Measurements from ENCODE around the gene WHRN.

The WHRN gene

DNA sequence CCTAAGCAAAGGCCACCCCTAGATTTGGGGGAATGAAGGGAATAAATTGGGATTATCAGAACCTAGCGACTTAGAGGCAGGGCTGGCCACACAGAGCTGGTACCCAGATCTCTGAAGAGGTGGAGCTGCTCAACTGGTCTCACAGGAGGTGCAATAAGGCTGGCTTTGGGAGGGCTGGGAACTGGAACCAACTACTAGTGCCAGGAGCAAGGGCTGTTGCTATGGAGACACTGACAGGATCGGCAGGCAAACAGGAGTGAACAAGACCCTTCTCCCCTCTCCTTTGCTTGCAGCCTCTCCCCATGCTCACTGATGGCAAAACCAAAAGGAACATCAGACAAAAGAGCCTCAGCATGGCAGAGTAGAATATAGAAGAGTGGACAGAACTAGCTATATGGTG is 17.0 kb upstream of the WHRN start:
- Histone ChIP-seq H3K9me2 (replicated peaks; ENCODE audit: insufficient read depth, low read length) (no peaks in the 10 kb centered on the region), H3K4me2 (ENCODE audit: low read depth, low read length, poor library complexity, severe bottlenecking) (no peak overlapping the region), H3K27me3 (ENCODE audit: low read length) (no peaks in the 10 kb centered on the region), H4K20me1 (ENCODE audit: low read depth, low read length) (no peaks in the 10 kb centered on the region), H3K27ac (ENCODE audit: low read depth, low read length) (no peak overlapping the region), H2AFZ (ENCODE audit: low read depth, low read length, severe bottlenecking) (no peak overlapping the region), H3K79me2 (ENCODE audit: insufficient read depth, low read length) (no peaks in the 10 kb centered on the region), H3F3A (ENCODE audit: insufficient read depth) (no peaks in the 10 kb centered on the region), H3K36me3 (ENCODE audit: low read length) (no peaks in the 10 kb centered on the region), H3K9ac (ENCODE audit: low read length) (no peak overlapping the region), H3K9me3 (ENCODE audit: insufficient read depth, low read length) (no peaks in the 10 kb centered on the region), H3K4me3 (ENCODE audit: insufficient read depth, low read length, poor library complexity, severe bottlenecking) (no peak overlapping the region)
- TF ChIP-seq EZH2phosphoT487 (conservative IDR thresholded peaks at IDR 0.05; ENCODE audit: low read length) (no peak), CTCF (IDR thresholded peaks at IDR 0.05; ENCODE audit: insufficient read depth, low read length, poor library complexity, severe bottlenecking) (no peak)

GRCh38 chr9:114521846-114522245 is 16.6 kb upstream of the WHRN start:
- Histone ChIP-seq H3K27ac (ENCODE audit: low read depth, low read length) (no peak overlapping the region), H3K4me3 (ENCODE audit: insufficient read depth, low read length, poor library complexity, severe bottlenecking) (no peak overlapping the region), H4K20me1 (ENCODE audit: low read depth, low read length) (no peaks in the 10 kb centered on the region), H3K4me2 (ENCODE audit: low read depth, low read length, poor library complexity, severe bottlenecking) (no peak overlapping the region), H2AFZ (ENCODE audit: low read depth, low read length, severe bottlenecking) (no peak overlapping the region), H3K79me2 (ENCODE audit: insufficient read depth, low read length) (no peaks in the 10 kb centered on the region), H3K36me3 (ENCODE audit: low read length) (no peaks in the 10 kb centered on the region), H3K9ac (ENCODE audit: low read length) (no peak overlapping the region), H3F3A (ENCODE audit: insufficient read depth) (no peaks in the 10 kb centered on the region), H3K9me2 (replicated peaks; ENCODE audit: insufficient read depth, low read length) (no peaks in the 10 kb centered on the region), H3K27me3 (ENCODE audit: low read length) (no peaks in the 10 kb centered on the region), H3K9me3 (ENCODE audit: insufficient read depth, low read length) (no peaks in the 10 kb centered on the region)
- TF ChIP-seq CTCF (IDR thresholded peaks at IDR 0.05; ENCODE audit: insufficient read depth, low read length, poor library complexity, severe bottlenecking), result no peak
- TF ChIP-seq EZH2phosphoT487 (conservative IDR thresholded peaks at IDR 0.05; ENCODE audit: low read length), result no peak

GRCh38 chr9:114518599-114519022 is 13.3 kb upstream of the WHRN start:
- Histone ChIP-seq H3K4me2 (ENCODE audit: low read depth, low read length, poor library complexity, severe bottlenecking) (no peak overlapping the region), H3K27ac (ENCODE audit: low read depth, low read length) (no peak overlapping the region), H3F3A (ENCODE audit: insufficient read depth) (no peaks in the 10 kb centered on the region), H3K9me2 (replicated peaks; ENCODE audit: insufficient read depth, low read length) (no peaks in the 10 kb centered on the region), H3K9me3 (ENCODE audit: insufficient read depth, low read length) (no peaks in the 10 kb centered on the region), H4K20me1 (ENCODE audit: low read depth, low read length) (no peaks in the 10 kb centered on the region), H3K27me3 (ENCODE audit: low read length) (no peaks in the 10 kb centered on the region), H3K9ac (ENCODE audit: low read length) (no peak overlapping the region), H3K79me2 (ENCODE audit: insufficient read depth, low read length) (no peaks in the 10 kb centered on the region), H2AFZ (ENCODE audit: low read depth, low read length, severe bottlenecking) (no peak overlapping the region), H3K4me3 (ENCODE audit: insufficient read depth, low read length, poor library complexity, severe bottlenecking) (no peak overlapping the region), H3K36me3 (ENCODE audit: low read length) (no peaks in the 10 kb centered on the region)
- TF ChIP-seq CTCF (IDR thresholded peaks at IDR 0.05; ENCODE audit: insufficient read depth, low read length, poor library complexity, severe bottlenecking), result no peak
- TF ChIP-seq EZH2phosphoT487 (conservative IDR thresholded peaks at IDR 0.05; ENCODE audit: low read length), result no peak
